Activated naive CD8-positive, alpha-beta T cell (primary cell): ENCODE measurements around the gene MAML3.

Experiments used
- H3K27ac Mint-ChIP-seq: one replicate; pipeline ENCODE4 v1.8.0; 2021; ENCODE audit warnings: mixed read lengths
- H3K27me3 Mint-ChIP-seq: one replicate; pipeline ENCODE4 v1.8.0; 2021; ENCODE audit warnings: mixed read lengths
- H3K36me3 Mint-ChIP-seq: one replicate; pipeline ENCODE4 v1.8.0; 2021; ENCODE audit warnings: mixed read lengths
- H3K4me1 Mint-ChIP-seq: one replicate; pipeline ENCODE4 v1.8.0; 2021; ENCODE audit warnings: low read depth, mixed read lengths
- H3K4me3 Mint-ChIP-seq: one replicate; pipeline ENCODE4 v1.8.0; 2021; ENCODE audit warnings: mild to moderate bottlenecking, mixed read lengths
- H3K9me3 Mint-ChIP-seq: one replicate; pipeline ENCODE4 v1.8.0; 2021; ENCODE audit warnings: low read depth, mixed read lengths

MAML3 gene

DNA sequence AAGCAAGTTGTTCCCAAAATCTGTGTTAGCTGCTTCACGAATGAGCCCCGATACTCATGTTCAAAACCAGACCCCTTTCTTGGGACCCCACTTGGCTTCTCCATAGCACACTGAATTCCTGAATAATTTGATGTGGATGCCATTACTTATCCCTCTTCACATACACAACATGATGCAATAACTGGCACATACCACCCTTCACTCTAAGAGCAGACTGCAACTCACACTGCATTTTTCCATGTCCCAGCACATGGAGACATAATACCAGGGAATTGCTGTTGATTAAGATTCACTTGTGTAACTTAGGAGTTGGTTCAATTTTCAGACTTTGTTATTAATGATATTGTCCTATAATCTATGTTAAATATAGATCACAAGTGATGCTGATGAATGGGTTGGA lies 213.4 kb downstream of the MAML3 start:
- no peaks in the 10 kb centered on the region for H3K9me3 Mint-ChIP-seq
- H3K27ac Mint-ChIP-seq: no peak overlapping the region
- no peaks in the 10 kb centered on the region for H3K36me3 Mint-ChIP-seq
- H3K27me3 Mint-ChIP-seq: no peaks in the 10 kb centered on the region
- H3K4me3 Mint-ChIP-seq: no peak overlapping the region
- no peaks in the 10 kb centered on the region for H3K4me1 Mint-ChIP-seq

- H3K36me3 Mint-ChIP-seq: no peaks in the 10 kb centered on the region
- H3K9me3 Mint-ChIP-seq: no peaks in the 10 kb centered on the region
- no peak overlapping the region for H3K27ac Mint-ChIP-seq
- no peaks in the 10 kb centered on the region for H3K27me3 Mint-ChIP-seq
- H3K4me3 Mint-ChIP-seq: no peak overlapping the region
- H3K4me1 Mint-ChIP-seq: no peaks in the 10 kb centered on the region
Observed at GRCh38 chr4:139938414-139938813, 215.6 kb downstream of the MAML3 start.

GRCh38 chr4:139935911-139936310 lies 218.1 kb downstream of the MAML3 start:
- Mint-ChIP-seq H3K27me3 (no peaks in the 10 kb centered on the region), H3K4me1 (no peaks in the 10 kb centered on the region), H3K27ac (no peak overlapping the region), H3K9me3 (no peaks in the 10 kb centered on the region), H3K36me3 (no peaks in the 10 kb centered on the region), H3K4me3 (no peak overlapping the region)

DNA sequence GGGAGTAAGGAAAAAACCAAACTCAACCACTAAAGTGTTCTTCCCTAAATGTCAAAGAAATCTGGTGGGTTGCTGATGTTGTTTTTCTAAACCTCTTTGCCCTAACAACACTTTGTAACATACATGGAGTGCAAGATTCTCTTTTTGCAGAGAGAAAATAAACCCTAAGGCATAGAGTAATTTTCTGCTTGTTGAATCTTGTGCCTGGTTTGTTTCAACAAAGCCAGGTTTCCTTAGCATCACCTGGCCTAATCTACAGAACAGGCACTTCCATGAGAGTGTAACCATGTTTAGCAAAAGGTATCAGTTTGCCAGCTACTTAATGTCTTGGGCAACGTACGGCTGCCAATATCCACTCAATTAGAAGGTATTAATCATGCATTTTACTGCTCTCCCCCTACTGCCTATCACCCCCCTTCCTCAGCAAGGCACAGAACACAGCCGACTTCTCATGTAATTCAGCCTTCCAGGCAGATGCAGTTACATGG lies 219.2 kb downstream of the MAML3 start:
- no peak overlapping the region for H3K27ac Mint-ChIP-seq
- no peak overlapping the region for H3K4me3 Mint-ChIP-seq
- no peaks in the 10 kb centered on the region for H3K27me3 Mint-ChIP-seq
- no peaks in the 10 kb centered on the region for H3K4me1 Mint-ChIP-seq
- no peaks in the 10 kb centered on the region for H3K9me3 Mint-ChIP-seq
- H3K36me3 Mint-ChIP-seq: no peaks in the 10 kb centered on the region

GRCh38 chr4:139934057-139934707 lies 219.8 kb downstream of the MAML3 start:
- no peaks in the 10 kb centered on the region for H3K27me3 Mint-ChIP-seq
- H3K4me3 Mint-ChIP-seq: no peak overlapping the region
- no peaks in the 10 kb centered on the region for H3K36me3 Mint-ChIP-seq
- no peaks in the 10 kb centered on the region for H3K9me3 Mint-ChIP-seq
- no peak overlapping the region for H3K27ac Mint-ChIP-seq
- no peaks in the 10 kb centered on the region for H3K4me1 Mint-ChIP-seq

DNA sequence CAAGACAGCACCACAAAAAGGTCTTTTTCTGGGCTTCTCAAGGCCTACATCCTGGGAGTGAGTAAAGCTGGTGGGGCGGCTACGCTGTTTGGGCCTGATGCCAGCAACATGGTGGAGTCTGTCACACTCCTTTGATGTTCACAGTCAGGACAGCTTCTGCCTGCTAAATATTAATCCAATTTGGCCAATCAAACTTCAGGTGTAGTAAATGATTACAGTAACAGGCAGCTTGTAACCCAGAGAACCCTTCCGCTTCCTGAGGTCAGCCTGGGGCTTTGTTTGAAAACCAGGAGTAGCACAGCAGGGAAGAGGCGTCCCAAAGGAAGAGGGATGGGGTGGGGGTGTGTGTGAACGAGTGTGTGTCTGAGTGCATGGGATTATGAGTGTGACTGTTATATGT lies 220.4 kb downstream of the MAML3 start:
- Mint-ChIP-seq H3K27me3 (no peaks in the 10 kb centered on the region), H3K9me3 (no peaks in the 10 kb centered on the region), H3K4me1 (no peaks in the 10 kb centered on the region), H3K27ac (no peak overlapping the region), H3K4me3 (no peak overlapping the region), H3K36me3 (no peaks in the 10 kb centered on the region)

DNA sequence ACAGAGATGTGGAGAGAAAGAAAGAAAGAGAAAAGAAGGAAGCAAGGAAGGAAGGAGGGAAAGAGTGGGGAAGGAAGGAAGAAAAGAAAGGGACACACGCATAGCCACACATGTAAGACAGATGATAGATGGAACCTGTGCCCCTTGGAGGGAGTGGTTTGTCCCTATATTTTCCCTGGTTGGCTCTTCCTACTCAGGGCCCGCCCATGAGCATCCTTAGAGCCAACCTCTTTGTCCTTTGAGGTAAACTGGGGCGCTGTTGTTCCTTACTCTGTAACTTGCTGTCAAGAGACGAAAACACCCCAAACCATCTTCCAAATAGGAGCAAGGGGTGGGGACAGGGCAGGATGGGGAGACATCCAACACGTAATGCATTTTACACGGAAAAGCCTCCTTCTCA lies 220.9 kb downstream of the MAML3 start:
- Mint-ChIP-seq H3K36me3 (no peaks in the 10 kb centered on the region), H3K27ac (no peak overlapping the region), H3K9me3 (no peaks in the 10 kb centered on the region), H3K4me3 (no peak overlapping the region), H3K27me3 (no peaks in the 10 kb centered on the region), H3K4me1 (no peaks in the 10 kb centered on the region)

GRCh38 chr4:139924782-139925181 lies 229.2 kb downstream of the MAML3 start:
- no peaks in the 10 kb centered on the region for H3K4me1 Mint-ChIP-seq
- H3K9me3 Mint-ChIP-seq: no peaks in the 10 kb centered on the region
- no peak overlapping the region for H3K4me3 Mint-ChIP-seq
- no peak overlapping the region for H3K27ac Mint-ChIP-seq
- H3K36me3 Mint-ChIP-seq: no peaks in the 10 kb centered on the region
- no peaks in the 10 kb centered on the region for H3K27me3 Mint-ChIP-seq

DNA sequence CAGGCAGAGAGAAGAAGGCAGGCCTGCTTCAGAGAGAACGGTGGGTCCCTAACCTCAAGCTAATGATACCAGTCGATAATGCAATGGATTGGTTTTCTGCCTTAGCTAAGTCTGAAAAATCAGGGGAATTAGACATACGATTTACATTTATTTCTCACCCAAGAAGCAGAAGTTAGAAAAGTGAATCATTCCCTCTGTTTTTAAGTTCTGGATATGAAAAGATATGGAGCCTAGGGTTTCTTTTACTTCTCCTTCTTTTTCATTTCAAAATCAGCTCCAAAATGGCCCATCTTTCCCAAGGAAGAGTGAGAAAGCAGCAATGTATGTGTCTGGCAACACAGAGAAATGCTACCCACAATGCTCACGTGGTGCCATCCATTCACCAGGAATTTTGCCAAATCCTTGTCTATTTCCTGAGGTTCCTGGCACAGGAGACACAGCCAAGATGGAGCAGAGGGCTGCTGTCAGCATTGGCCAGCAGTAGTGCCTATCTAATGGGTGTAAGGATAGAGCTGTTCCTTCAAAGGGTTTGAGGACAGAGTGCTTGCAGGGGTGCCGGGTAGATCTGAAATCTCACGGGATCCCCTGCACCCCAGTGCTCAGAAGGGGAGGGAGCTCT lies 231.5 kb downstream of the MAML3 start:
- no peaks in the 10 kb centered on the region for H3K4me1 Mint-ChIP-seq
- H3K4me3 Mint-ChIP-seq: no peak overlapping the region
- no peaks in the 10 kb centered on the region for H3K27me3 Mint-ChIP-seq
- no peaks in the 10 kb centered on the region for H3K36me3 Mint-ChIP-seq
- H3K27ac Mint-ChIP-seq: no peak overlapping the region
- no peaks in the 10 kb centered on the region for H3K9me3 Mint-ChIP-seq

- Mint-ChIP-seq H3K4me1 (no peaks in the 10 kb centered on the region), H3K4me3 (no peak overlapping the region), H3K9me3 (no peaks in the 10 kb centered on the region), H3K27ac (no peak overlapping the region), H3K36me3 (no peaks in the 10 kb centered on the region), H3K27me3 (no peaks in the 10 kb centered on the region)
Observed at GRCh38 chr4:139921429-139922184, 232.4 kb downstream of the MAML3 start.

DNA sequence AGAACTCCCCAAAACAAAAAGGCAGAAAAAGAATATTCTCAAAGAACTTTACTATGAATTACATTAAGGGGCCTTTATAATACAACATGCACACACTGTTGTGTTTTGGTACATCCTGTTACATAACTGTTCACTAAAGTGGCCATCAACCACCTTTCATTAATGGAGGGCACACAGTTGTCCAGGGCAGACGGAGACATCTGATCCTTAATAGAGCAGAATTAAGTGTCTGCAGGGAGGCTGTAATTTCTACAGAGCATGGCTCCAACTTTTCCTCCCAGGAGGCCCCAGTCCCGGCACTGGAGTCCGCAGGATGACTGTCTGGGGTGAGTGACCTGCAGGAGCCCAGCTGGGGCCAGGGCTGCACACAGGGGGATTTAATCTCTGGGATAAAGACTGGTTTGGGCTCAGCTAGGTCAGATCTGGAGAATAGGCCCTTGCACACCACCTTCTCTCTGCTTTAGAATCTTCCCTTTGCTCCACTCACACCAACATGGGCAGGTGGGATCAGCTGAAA lies 233.4 kb downstream of the MAML3 start:
- Mint-ChIP-seq H3K27ac (no peak overlapping the region), H3K4me3 (no peak overlapping the region), H3K4me1 (no peaks in the 10 kb centered on the region), H3K36me3 (no peaks in the 10 kb centered on the region), H3K9me3 (no peaks in the 10 kb centered on the region), H3K27me3 (no peaks in the 10 kb centered on the region)

DNA sequence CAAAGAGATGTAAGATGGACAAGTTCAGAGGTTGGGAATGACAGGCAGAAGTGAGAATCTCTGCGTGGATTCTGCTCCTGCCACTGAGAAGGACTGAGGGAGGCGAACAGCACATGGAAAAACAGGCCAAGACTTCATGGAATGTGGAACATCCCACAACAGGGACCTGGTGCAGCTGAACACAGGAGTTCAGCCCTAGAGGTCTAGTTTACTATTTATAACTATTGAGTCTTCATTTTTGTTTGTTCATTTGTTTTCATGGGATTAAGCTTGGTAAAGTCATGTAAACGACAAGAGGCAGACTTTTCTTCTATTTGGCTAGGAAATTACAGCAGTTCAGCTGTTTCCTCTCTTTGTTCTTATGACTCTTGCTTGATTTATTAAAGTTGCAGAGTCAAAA lies 234.5 kb downstream of the MAML3 start:
- Mint-ChIP-seq H3K36me3 (no peaks in the 10 kb centered on the region), H3K4me1 (no peaks in the 10 kb centered on the region), H3K27ac (no peak overlapping the region), H3K9me3 (no peaks in the 10 kb centered on the region), H3K4me3 (no peak overlapping the region), H3K27me3 (no peaks in the 10 kb centered on the region)

DNA sequence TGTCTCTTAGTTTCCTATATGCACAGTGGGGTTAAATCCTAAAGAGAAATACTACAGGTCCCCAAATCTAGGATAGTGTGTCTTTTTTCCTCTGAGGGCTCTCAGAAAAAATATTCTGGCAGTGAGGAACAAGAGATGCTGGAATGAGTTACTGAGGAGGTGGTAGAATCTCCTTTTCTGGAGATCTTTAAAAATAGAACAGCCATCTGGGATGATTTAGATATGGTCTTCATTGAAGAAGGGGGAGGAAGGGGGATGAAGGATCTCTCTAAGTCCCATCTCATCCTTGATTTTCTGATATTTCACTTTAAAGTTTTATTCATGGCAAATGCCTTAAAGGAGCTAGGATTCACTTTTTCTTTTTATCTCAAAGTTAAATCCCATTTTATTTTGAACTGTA lies 235.0 kb downstream of the MAML3 start:
- Mint-ChIP-seq H3K27ac (no peak overlapping the region), H3K36me3 (no peaks in the 10 kb centered on the region)

DNA sequence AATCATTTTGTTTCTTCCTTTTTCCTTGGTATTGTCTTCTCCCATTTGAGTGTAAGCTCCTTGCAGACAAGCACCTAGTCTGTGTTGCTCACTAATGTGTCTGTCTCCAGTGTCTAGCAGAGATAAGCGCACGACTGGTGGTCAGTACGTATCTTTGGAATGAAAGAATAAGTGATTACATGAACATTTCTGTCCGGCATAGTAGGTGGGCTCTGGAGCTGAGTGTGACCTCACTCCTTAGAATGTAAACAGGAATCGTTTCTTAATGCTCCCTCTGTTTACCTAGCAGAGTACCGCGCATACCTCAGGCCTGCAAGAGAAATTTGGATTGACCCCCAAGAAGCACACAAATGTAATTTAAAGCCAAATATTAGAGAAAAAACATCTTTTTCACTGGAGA lies 235.4 kb downstream of the MAML3 start:
- Mint-ChIP-seq H3K4me3 (no peak overlapping the region), H3K27me3 (no peaks in the 10 kb centered on the region), H3K4me1 (no peaks in the 10 kb centered on the region), H3K36me3 (no peaks in the 10 kb centered on the region), H3K9me3 (no peaks in the 10 kb centered on the region), H3K27ac (no peak overlapping the region)

More for the DNA sequence above, 235.0 kb downstream of the MAML3 start:
- Mint-ChIP-seq H3K4me1 (no peaks in the 10 kb centered on the region), H3K4me3 (no peak overlapping the region), H3K27me3 (no peaks in the 10 kb centered on the region), H3K9me3 (no peaks in the 10 kb centered on the region)

DNA sequence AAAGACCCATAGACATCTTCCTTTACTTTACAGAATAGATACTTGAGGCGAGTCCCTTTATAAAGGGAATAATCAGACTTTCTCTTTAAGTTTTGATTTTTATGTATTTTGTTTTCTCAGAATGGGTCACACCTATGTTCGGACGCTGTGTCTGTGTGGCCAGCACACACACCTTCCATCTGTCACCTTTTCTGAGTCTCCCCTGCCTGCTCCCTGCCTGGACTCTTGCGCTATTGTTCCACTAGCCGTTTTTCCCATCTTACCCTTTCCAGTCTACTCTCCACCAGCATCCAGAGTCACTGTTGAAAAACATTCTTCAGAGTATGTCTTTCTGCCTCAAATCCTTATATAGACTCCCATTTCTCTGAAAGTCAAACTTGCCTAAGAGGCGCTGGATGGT lies 236.1 kb downstream of the MAML3 start:
- Mint-ChIP-seq H3K4me1 (no peaks in the 10 kb centered on the region), H3K27ac (no peak overlapping the region), H3K36me3 (no peaks in the 10 kb centered on the region), H3K4me3 (no peak overlapping the region), H3K9me3 (no peaks in the 10 kb centered on the region), H3K27me3 (no peaks in the 10 kb centered on the region)
